ENCODE data around the gene SPATA22.
"Not testable (repeated sequence)": the region's sequence is repeated elsewhere in the genome, so short reads cannot be mapped to it uniquely, and the experiment has no call there.

The SPATA22 gene

DNA sequence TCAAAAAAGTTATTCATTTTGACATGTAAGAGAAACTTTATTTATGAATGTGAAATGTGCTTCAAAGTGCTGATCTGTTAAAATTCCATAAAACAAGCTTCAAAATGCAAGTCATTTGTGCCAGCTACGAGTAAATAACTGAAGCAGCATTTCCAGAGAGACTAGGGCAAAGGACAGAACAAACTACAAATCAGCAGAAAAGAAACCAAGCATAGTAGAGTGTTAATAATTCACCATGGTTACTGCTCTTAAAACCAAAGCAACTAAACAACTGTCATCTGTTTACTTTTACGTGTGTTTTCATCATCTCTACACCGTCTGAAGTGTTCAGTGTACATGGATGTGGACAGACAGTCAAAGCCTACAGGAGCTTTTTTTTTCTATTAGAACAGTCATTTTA, 2.6 kb upstream of the SPATA22 start:
- no peak for DNase-seq (ENCODE audit: low read depth in 1 of 2, low spot score in 1 of 2)

DNA sequence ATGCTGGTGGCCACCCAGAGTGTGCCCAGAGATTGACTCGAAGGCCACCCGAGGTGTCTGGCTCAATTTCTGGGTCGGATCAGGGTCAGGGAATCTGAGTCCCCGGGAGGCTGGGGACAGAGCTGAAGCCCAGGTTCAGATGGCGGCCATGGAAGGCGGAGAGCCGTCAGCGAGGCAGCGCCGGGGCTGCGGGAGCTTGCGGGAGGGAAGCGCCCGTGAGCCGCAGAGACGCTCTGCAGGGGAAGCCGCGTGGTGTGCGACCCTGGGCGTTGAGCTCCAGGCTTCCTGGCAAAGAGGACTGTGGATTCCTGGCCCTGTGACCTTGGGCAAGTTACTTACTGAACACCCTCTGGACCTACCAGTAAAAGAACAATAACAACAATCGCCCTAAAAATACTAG, 518 bp upstream of the SPATA22 start:
- DNase-seq (ENCODE audit: low read depth in 1 of 2, low spot score in 1 of 2), result no peak

- DNase-seq (ENCODE audit: low read depth in 1 of 2, low spot score in 1 of 2), result no peak
Observed at GRCh38 chr17:3469529-3469928, 2.1 kb downstream of the SPATA22 start.

DNA sequence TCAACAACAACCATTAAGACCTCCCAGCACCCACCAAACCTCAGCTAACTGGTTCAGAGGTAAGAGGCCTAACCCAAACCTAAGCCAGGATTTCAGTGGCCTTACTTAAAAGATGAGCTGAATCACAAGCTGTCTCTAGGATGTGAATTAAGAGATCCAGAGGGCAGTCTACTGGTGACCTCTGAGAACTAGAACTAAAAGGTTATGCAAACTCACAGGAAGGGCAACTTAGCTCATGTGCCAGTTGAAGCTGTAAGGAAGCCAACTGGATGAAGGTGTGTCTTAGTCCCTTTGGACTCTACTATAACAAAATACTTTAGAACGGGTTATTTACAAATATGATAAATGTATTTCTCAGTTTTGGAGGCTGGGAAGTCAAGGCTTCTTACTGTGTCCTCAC, 5.3 kb downstream of the SPATA22 start:
- not testable (repeated sequence) for DNase-seq (ENCODE audit: low read depth in 1 of 2, low spot score in 1 of 2)

GRCh38 chr17:3448059-3448665, 23.5 kb downstream of the SPATA22 start:
- no peak for DNase-seq (ENCODE audit: low read depth in 1 of 2, low spot score in 1 of 2)

DNA sequence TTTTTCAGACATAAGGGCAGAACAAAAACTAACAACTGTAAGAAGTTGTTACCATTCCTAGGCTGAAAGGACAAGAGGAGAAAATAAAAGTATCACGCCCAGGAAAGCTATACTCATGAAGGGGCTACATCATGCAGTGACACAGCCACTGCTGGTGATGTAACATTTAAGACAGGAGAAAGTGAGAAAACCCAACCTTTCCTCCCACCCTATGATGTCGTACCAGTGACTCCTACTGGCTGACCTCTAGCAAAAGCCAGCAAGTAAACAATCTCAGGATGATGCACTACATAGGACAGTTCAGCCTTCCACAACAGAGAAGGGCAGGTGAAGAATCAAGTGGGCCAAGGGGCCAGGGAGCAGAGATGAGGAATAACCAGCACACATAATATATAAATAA, 24.0 kb downstream of the SPATA22 start:
- DNase-seq (ENCODE audit: low read depth in 1 of 2, low spot score in 1 of 2), result no peak

DNA sequence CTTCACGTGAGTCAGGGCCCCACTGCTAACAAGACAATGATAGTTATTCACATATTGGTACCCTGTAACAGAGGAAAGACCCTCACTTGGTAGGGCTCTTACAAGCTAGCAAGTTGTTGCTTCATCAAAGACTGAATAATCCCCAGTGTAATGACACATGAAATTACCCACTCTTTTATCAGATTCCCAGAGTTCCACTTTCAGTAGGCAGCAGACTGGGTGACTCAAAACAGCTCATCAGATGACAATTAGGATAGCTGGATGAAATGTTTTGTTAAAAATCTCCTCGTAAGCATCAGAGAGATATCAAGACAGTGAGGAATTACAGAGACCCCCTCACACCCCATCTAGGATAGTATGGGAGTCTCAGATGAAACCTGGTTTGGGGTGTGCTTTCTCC, 31.2 kb downstream of the SPATA22 start:
- no peak for DNase-seq (ENCODE audit: low read depth in 1 of 2, low spot score in 1 of 2)

DNA sequence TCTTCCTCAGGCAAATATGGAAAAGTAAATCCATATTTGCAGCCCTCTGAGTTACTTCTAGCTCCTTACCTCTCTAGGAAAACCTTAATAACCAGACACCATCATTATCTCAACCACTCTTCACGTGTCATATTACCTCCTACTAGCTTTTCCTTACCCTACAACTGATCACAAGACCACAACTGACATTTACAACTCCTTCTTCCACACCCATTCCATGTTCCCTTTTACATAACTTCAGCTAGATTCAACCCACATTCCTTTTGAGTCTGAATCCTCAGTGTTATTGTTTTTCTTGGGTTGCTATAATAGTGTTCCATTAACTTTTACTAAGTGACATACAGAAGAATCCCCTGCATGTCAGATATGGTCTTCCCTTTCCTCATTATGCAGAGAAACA, 33.3 kb downstream of the SPATA22 start:
- DNase-seq (ENCODE audit: low read depth in 1 of 2, low spot score in 1 of 2), result no peak

DNA sequence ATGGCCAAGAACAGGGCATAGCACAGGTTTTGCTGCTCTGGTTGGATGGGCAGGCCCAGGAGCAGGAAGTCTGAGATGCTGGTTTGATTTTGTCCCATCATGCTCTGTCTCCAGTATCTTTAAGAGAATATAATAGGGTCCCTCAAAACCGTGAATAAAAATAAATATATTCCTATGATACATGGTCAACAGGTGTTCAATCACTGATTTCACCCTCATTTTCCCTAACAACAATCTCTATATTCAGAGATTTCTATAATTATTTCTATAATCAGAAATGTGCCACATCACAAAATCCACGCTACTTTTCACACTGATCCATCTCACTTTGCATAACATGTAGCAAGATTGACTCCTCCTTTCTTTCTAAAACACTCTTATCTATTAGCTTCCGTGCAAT, 37.9 kb downstream of the SPATA22 start, which contains the start of gene OR1E2:
Gene OR1E2 (minus strand): TSS at position 101 of the 400 bp plus-strand sequence. CDS start 0 bp downstream, at position 101.
- DNase-seq (ENCODE audit: low read depth in 1 of 2, low spot score in 1 of 2), result no peak

DNA sequence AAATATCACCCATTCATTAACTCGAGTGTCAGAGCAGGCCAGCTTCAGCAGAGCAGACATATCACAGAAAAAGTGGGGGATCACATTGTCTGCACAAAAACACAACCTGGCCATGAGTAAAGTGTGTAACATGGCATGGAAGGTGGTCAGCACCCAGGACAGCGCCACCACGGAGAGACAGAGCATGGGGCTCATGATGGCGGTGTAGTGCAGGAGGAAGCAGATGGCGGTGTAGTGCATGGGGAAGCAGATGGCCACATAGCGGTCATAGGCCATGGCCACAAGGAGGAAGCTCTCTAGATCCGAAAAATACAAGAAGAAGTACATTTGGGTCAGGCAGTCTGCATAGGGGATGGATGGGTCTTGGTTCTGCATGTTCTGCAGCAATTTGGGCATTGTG, 38.4 kb downstream of the SPATA22 start:
- not testable (repeated sequence) for DNase-seq (ENCODE audit: low read depth in 1 of 2, low spot score in 1 of 2)

- DNase-seq (ENCODE audit: low read depth in 1 of 2, low spot score in 1 of 2), result no peak
Observed at GRCh38 chr17:3418222-3418621, 53.4 kb downstream of the SPATA22 start.

DNA sequence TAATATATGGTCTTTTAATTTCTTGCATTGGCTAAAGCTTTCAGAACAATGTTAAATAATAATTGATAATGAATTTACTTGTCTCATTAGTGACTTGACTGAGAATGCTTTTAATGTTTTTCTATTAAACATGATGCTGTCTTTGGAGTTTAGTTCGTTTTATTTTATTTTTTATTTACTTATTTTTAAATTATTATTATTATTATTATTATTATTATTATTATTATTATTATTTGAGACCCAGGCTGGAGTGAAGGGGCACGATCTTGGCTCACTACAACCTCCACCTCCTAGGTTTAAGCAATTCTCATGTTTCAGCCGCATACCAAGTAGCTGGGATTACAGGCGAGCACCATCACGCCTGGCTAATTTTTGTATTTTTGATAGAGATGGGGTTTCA, 56.0 kb downstream of the SPATA22 start:
- no peak for DNase-seq (ENCODE audit: low read depth in 1 of 2, low spot score in 1 of 2)

DNA sequence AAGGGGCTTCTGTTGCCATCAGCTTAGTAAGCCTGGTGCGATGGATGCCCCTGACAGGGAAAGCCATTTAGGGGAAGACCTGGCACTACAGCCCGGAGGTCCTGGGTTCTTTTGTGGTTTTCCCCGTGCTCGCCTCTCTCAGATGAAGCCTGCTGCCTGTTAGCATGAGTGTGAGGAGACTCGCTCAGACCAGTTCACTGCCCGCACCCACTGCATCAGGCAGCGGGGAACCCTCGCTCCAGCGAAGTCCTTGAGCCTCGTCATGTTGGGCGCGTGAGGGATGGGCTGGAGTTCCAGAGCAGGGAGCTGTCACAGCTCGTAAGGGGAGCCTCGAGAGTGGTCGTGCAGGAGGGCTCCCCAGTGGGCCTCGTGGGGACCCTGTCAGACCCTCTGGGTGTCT, 59.4 kb downstream of the SPATA22 start:
- DNase-seq (ENCODE audit: low read depth in 1 of 2, low spot score in 1 of 2), result not testable (repeated sequence)

DNA sequence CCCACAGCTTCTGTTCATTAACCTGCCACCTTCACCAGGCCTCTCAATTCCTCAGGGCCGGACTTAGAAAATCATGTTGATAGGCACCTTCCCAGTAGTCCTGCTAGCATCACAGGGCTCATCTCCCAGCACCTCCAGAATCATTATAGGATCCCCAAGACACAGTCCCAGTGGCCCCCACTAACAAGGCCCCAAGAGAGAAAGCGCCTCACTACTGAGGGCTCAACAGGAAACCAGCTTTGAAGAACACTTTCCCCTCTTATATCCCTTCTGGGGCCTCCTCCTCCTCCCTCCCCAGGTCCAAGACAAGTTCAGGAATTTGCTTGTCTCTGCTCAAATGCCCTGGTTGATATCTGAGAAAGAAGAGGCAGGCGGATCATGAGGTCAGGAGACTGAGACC, 60.5 kb downstream of the SPATA22 start, which contains the start of gene OR3A3:
Gene OR3A3 (plus strand): TSS at position 301 of the 400 bp plus-strand sequence.
- DNase-seq (ENCODE audit: low read depth in 1 of 2, low spot score in 1 of 2), result no peak

DNA sequence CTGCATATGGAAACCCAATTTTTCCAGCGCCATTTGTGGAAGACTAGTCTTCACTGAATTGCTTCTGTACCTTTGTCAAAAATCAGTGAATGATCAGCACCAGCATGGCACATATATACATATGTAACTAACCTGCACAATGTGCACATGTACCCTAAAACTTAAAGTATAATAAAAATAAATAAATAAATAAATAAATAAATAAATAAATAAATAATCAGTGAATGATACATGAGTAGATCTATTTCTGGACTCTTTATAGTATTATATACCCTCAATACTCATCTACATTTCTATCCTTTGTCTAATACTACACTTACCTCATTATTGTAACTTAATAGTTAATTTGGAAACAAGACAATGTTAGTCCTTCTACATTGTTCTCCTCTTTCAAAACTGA, 67.8 kb downstream of the SPATA22 start:
- DNase-seq (ENCODE audit: low read depth in 1 of 2, low spot score in 1 of 2), result not testable (repeated sequence)

GRCh38 chr17:3401786-3402185, 69.8 kb downstream of the SPATA22 start:
- DNase-seq (ENCODE audit: low read depth in 1 of 2, low spot score in 1 of 2), result no peak

GRCh38 chr17:3400055-3400454, 71.6 kb downstream of the SPATA22 start:
- DNase-seq (ENCODE audit: low read depth in 1 of 2, low spot score in 1 of 2), result no peak

- no peak for DNase-seq (ENCODE audit: low read depth in 1 of 2, low spot score in 1 of 2)
Observed at GRCh38 chr17:3398310-3398709, 73.3 kb downstream of the SPATA22 start, which contains the start of gene OR1E1. OR1E1 (minus strand) TSS chr17:3398410; CDS start chr17:3398410, 0 bp downstream.

GRCh38 chr17:3397801-3398200, 73.8 kb downstream of the SPATA22 start:
- DNase-seq (ENCODE audit: low read depth in 1 of 2, low spot score in 1 of 2), result not testable (repeated sequence)
